Omental fat pad (tissue), 4 donors: ENCODE data around the gene ME3. TPM values are rescaled to one million over a fixed set of nuclear protein-coding genes. Genes with fewer than 3 reads are reported as not detected.

ENCODE experiments used
- ATAC-seq: fragments of 150-250 bp; one replicate; pipeline ENCODE4 v1.9.1; 2016; ENCODE audit warnings: mild to moderate bottlenecking, moderate library complexity; ENCODE audit not compliant: low FRiP score
- DNase-seq: peaks from one replicate; pipeline ENCODE4 v3.0.0-alpha.2; 2019; ENCODE audit warnings: low spot score
- total RNA-seq, 4 donors: library from RNA; depleted of rRNA; stranded (reverse); fragments of >200 nt; gene quantifications; one replicate each; pipeline ENCODE4 v1.1.0, GENCODE V29; 2016
- TF ChIP-seq, protein P1 (sequence below), 3 donors: fragments of 450-650 bp; IDR thresholded peaks; one replicate each; pipeline ENCODE4 v1.5.1; 2016 to 2017; ENCODE audit warnings: antibody characterized with exemption in 3 of 3, mild to moderate bottlenecking in 3 of 3, moderate library complexity in 2 of 3

The ME3 gene
- total RNA-seq, 4 donors from 2014 or later: 28.4 to 93.0 (median 80.1) TPM

DNA sequence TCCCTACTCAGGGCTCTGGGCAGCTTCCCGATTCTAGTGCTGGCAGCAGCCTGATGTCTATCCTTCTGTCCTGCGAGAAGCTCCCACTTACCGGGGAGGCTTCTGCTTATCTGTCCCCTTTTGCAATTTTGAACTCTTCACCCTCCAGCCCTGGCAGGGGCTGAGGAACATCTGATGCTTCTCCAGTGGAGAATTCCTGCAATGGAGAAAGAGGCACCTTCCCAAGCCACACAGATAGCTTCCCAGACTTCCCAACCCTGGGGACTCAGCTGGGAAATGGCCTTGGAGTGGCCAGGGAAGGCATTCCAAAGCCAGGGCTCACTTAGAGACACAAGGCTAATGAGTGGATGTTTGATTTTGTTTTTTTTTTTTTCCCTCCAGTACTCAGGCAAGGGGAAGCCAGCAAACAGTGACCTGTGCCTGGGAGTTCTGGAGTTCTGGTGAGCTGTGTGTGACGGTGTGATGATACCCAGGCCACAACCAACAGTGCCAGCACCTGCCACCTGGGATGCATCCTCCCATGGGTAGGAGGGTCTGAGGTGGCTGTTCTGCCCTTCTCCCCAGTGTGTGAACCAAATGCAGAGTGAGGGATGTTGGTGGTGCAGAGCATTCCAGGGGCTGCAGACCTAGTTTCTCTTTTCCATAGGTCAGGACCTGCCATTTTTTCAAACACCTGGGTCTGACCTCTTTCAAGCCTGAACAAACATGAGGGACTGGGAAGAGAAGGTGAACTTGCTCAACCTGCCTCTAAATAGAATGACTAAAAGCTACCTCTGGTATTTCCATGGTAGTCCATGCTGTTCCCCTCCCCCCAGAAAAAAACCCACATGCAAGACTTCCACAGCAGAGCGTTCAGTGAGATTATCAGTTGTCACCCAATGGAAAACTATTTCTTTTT, 202.7 kb downstream of the ME3 start:
- DNase-seq (no peak), ATAC-seq (peak; percentile 14)
- TF ChIP-seq, protein P1, sequence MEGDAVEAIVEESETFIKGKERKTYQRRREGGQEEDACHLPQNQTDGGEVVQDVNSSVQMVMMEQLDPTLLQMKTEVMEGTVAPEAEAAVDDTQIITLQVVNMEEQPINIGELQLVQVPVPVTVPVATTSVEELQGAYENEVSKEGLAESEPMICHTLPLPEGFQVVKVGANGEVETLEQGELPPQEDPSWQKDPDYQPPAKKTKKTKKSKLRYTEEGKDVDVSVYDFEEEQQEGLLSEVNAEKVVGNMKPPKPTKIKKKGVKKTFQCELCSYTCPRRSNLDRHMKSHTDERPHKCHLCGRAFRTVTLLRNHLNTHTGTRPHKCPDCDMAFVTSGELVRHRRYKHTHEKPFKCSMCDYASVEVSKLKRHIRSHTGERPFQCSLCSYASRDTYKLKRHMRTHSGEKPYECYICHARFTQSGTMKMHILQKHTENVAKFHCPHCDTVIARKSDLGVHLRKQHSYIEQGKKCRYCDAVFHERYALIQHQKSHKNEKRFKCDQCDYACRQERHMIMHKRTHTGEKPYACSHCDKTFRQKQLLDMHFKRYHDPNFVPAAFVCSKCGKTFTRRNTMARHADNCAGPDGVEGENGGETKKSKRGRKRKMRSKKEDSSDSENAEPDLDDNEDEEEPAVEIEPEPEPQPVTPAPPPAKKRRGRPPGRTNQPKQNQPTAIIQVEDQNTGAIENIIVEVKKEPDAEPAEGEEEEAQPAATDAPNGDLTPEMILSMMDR (IDR thresholded peaks at IDR 0.05): no peak

DNA sequence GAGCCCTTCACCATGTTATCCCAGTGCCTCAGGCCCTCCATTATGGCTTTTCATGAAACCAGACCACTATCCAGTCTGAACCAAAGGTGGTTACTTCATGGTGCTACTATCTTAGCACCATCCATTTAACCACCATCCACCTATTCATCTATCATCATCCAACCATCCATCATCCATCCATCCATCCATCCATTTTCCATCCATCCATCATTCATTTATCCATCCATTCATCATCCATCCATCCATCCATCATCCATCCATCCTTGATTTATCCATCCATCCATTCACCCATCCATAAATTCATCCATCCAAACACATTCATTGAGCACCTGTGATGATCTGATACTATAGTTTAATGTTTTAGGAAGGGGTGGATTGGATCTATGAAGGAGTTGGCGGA, 204.2 kb downstream of the ME3 start:
- ATAC-seq (no peak), DNase-seq (no peak)
- TF ChIP-seq, protein P1 (IDR thresholded peaks at IDR 0.05): no peak

DNA sequence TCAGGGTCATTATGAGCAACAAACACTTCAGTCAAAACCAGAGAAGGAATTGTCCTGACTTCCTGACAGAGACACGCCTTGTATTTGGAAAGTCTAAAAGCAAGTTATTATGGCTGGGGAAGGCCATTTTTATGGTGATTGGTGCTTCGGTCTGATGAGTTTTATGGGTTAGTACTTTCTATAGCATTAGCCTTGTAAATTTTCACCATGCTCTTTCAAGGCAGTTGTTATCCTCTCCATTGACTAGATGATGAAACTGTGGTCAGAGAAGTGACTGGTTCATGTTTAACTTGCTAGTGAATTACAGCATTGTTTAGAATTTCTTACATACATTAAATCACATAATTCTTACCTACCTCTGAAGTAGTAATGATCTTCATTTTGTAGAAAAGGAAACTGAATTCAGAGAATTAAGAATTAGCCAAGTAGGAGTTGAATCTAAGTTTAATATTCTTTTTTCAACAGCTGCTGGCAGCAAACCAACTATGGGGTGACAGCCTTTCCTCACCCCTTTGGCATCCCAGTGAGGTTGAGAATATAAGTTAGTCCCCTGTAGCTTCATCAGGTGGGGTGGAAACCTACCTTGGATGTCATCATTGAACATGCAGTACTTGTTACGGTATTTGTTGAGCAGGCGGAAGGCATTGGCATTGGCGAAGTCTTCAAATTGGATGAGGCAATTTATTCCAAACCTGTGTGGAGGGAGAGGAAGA, 207.8 kb downstream of the ME3 start:
- TF ChIP-seq, protein P1 (IDR thresholded peaks at IDR 0.05): no peak

DNA sequence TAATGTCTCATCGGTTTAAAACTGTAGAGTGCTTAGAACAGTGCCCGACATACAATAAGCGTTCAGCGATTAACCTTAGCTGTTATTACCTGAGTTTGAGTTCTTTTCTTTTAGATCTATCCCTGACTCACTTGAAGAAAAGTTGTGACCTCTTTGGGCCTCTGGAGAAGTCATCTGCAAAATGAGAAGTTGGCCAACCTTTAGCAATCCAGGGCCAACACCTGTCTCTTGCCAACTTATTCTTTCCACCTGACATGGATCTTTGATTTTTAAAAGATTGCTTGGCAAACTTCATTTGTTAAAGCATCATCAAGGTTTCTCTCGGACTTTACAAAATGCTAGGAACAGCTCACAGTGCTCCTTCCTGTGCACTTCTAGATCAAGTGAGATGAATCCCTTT, 208.5 kb downstream of the ME3 start:
- DNase-seq (no peak), ATAC-seq (no peak)
- TF ChIP-seq, protein P1 (IDR thresholded peaks at IDR 0.05): no peak

More for the DNA sequence above, 207.8 kb downstream of the ME3 start:
- ATAC-seq: no peak
- DNase-seq: no peak

DNA sequence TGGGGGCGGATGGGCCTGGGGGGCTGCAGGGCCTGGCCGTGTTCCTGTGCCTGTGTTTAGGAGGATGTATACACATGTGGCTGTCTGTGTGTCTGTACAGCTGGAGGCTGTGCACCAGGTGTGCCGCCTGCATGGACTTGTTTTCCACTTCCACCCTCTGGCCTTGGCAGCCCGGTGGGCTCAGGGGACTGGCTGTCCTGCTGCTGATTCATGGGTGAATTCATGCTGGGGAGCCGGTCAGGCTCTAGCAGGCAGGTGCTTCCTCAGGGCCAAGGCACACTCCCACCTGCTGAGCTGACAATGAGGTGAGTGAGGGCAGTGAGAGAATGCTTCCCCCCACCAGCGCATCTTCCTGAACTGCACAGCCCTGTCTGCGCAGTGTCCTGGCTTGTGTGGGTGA, 209.3 kb downstream of the ME3 start:
- ATAC-seq (no peak), DNase-seq (no peak)
- TF ChIP-seq, protein P1 (IDR thresholded peaks at IDR 0.05): no peak

DNA sequence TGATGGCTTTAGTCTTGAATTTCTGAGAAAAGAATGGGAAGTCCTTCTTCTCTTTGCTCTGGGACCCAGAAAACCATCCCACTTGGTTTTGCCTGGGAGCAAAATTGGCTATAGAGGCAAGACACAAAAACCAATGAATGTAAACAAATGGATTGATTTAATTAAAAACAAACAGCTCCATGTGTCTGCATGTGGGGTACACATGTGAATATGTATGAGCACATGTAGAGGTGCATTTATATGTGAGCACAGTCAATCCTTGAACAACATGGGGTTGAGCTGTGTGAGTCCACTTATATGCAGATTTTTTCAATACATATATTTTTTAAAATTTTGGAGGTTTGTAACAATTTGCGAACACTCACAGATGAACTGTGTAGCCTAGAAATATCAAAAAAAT, 210.5 kb downstream of the ME3 start:
- DNase-seq: no peak
- TF ChIP-seq, protein P1 (IDR thresholded peaks at IDR 0.05): no peak

More for the DNA sequence above, 210.5 kb downstream of the ME3 start:
- ATAC-seq: no peak
